Hepatocyte (in vitro differentiated cells): Measurements from ENCODE around the gene FRZB. TPM values are rescaled to one million over a fixed set of nuclear protein-coding genes. Genes with fewer than 3 reads are reported as not detected.
A peak's percentile ranks its signal among the peaks of the same experiment; 100 is the strongest.
"Not testable (repeated sequence)": the region's sequence is repeated elsewhere in the genome, so short reads cannot be mapped to it uniquely, and the experiment has no call there.

Experiments
- DNase-seq: peaks from one replicate; pipeline ENCODE4 v3.0.0-alpha.2; 2016; ENCODE audit warnings: low spot score
- H2AFZ ChIP-seq: fragments of 200-600 bp; sonication (generic); 2 replicates; pipeline ENCODE4 v1.6.0; 2016; ENCODE audit warnings: antibody characterized with exemption, mild to moderate bottlenecking
- H3K27ac ChIP-seq: fragments of 200-600 bp; sonication (generic); 2 replicates; pipeline ENCODE4 v1.5.1; 2016; ENCODE audit warnings: mild to moderate bottlenecking
- H3K27me3 ChIP-seq: fragments of 200-600 bp; sonication (generic); 2 replicates; pipeline ENCODE4 v1.6.1; 2016
- H3K36me3 ChIP-seq: fragments of 200-600 bp; sonication (generic); replicated peaks from 2 replicates; pipeline ENCODE4 v1.5.1; 2016; ENCODE audit warnings: low read depth; ENCODE audit not compliant: insufficient read depth
- H3K4me1 ChIP-seq: fragments of 200-600 bp; sonication (generic); 2 replicates; pipeline ENCODE4 v1.5.1; 2016; ENCODE audit warnings: mild to moderate bottlenecking, moderate library complexity; ENCODE audit not compliant: insufficient read depth
- H3K4me2 ChIP-seq: fragments of 200-600 bp; sonication (generic); 2 replicates; pipeline ENCODE4 v1.6.0; 2016
- H3K4me3 ChIP-seq: fragments of 200-600 bp; sonication (generic); 2 replicates; pipeline ENCODE4 v1.5.1; 2016; ENCODE audit warnings: mild to moderate bottlenecking
- H3K79me2 ChIP-seq: fragments of 200-600 bp; sonication (generic); 2 replicates; pipeline ENCODE4 v1.6.0; 2017; ENCODE audit warnings: mild to moderate bottlenecking
- H3K9me2 ChIP-seq: fragments of 200-600 bp; sonication (generic); replicated peaks from 2 replicates; pipeline ENCODE4 v1.6.0; 2017; ENCODE audit warnings: mild to moderate bottlenecking; ENCODE audit not compliant: insufficient read depth
- H3K9me3 ChIP-seq: fragments of 200-600 bp; sonication (generic); 2 replicates; pipeline ENCODE4 v1.5.1; 2016; ENCODE audit warnings: low read depth, mild to moderate bottlenecking
- H4K20me1 ChIP-seq: fragments of 200-600 bp; sonication (generic); 2 replicates; pipeline ENCODE4 v1.6.0; 2016; ENCODE audit warnings: mild to moderate bottlenecking; ENCODE audit not compliant: insufficient read depth, poor library complexity, severe bottlenecking
- EZH2 ChIP-seq: fragments of 200-600 bp; sonication (generic); IDR thresholded peaks from 2 replicates; pipeline ENCODE4 v1.6.1; 2016; ENCODE audit warnings: antibody characterized with exemption, mild to moderate bottlenecking, borderline replicate concordance
- EZH2phosphoT487 ChIP-seq: fragments of 200-600 bp; sonication (generic); IDR thresholded peaks from one replicate; pipeline ENCODE4 v1.6.1; 2018; ENCODE audit warnings: antibody characterized with exemption, mild to moderate bottlenecking, low read depth, moderate library complexity; ENCODE audit not compliant: unreplicated experiment, severe bottlenecking
- WGBS: methylation state at CpG from one replicate; pipeline ENCODE4 v1.1.6; 2016; ENCODE audit warnings: low lambda C conversion rate; ENCODE audit errors: missing lambda C conversion rate; 5-methylcytosine and 5-hydroxymethylcytosine counted together
- polyA plus RNA-seq: library from polyadenylated mRNA; unstranded; fragments of >200 nt; fragmentation: Nextera tagmentation; extraction: Ambion mirVana; gene quantifications from 2 replicates; pipeline ENCODE4 v1.2.1, GENCODE V29; 2016
- total RNA-seq: library from RNA; depleted of rRNA; stranded (reverse); fragments of >200 nt; gene quantifications from 2 replicates; pipeline ENCODE4 v1.2.3, GENCODE V29; 2014
- TF ChIP-seq, protein P1 (sequence below): fragments of 200-600 bp; sonication (generic); IDR thresholded peaks from 2 replicates; pipeline ENCODE4 v1.5.1; 2016; ENCODE audit warnings: antibody characterized with exemption, mild to moderate bottlenecking; ENCODE audit not compliant: poor library complexity

Gene FRZB
- total and polyA plus RNA-seq, 2 experiments from 2014 or later: 118 to 375 TPM

DNA sequence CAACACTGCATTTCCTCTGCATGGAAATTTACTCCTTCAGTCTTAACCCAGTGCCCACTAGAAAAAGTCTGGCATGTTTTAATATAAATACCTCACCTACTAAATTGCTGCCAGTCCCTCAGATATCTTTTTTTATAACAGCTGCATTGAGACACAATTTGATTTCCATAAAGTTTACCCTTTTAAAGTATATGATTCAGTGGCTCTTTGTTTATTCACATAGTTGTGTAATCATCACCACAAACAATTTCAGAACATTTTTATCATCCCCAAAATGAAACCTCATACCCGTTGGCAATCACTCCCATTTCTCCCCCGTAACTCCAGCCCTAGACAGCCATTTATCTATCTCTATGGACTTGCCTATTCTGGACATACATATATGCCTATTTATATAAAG, 17.0 kb upstream of the FRZB start:
- no peaks in the 10 kb centered on the region for H3K36me3 ChIP-seq
- H3K27me3 ChIP-seq: no peaks in the 10 kb centered on the region
- DNase-seq: no peak
- no peak for TF ChIP-seq EZH2phosphoT487
- TF ChIP-seq EZH2: no peak
- TF ChIP-seq, protein P1, sequence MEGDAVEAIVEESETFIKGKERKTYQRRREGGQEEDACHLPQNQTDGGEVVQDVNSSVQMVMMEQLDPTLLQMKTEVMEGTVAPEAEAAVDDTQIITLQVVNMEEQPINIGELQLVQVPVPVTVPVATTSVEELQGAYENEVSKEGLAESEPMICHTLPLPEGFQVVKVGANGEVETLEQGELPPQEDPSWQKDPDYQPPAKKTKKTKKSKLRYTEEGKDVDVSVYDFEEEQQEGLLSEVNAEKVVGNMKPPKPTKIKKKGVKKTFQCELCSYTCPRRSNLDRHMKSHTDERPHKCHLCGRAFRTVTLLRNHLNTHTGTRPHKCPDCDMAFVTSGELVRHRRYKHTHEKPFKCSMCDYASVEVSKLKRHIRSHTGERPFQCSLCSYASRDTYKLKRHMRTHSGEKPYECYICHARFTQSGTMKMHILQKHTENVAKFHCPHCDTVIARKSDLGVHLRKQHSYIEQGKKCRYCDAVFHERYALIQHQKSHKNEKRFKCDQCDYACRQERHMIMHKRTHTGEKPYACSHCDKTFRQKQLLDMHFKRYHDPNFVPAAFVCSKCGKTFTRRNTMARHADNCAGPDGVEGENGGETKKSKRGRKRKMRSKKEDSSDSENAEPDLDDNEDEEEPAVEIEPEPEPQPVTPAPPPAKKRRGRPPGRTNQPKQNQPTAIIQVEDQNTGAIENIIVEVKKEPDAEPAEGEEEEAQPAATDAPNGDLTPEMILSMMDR: no peak
- H3K9me3 ChIP-seq: no peaks in the 10 kb centered on the region
- H4K20me1 ChIP-seq: no peaks in the 10 kb centered on the region
- H3K9me2 ChIP-seq: no peaks in the 10 kb centered on the region
- no peak overlapping the region for H3K4me2 ChIP-seq
- H3K27ac ChIP-seq: no peak overlapping the region
- no peaks in the 10 kb centered on the region for H3K4me1 ChIP-seq
- no peaks in the 10 kb centered on the region for H3K79me2 ChIP-seq
- WGBS: 80% methylated on average over 2 of the region's 2 CpGs
- no peak overlapping the region for H2AFZ ChIP-seq
- no peak overlapping the region for H3K4me3 ChIP-seq

DNA sequence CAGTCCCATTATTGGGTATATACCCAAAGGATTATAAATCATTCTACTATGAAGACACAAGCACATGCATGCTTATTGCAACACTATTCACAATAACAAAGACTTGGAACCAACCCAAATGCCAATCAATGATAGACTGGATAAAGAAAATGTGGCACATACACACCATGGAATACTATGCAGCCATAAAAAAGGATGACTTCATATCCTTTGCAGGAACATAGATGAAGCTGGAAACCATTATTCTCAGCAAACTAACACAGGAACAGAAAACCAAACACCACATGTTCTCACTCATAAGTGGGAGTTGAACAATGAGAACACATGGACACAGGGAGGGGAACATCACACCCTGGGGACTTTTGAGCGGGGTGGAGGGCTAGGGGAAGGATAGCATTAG, 13.7 kb upstream of the FRZB start:
- not testable (repeated sequence) for H3K36me3 ChIP-seq, H3K27ac ChIP-seq, H3K4me2 ChIP-seq, H4K20me1 ChIP-seq, H3K9me3 ChIP-seq, H3K27me3 ChIP-seq, DNase-seq, H3K4me1 ChIP-seq, H3K4me3 ChIP-seq, H3K79me2 ChIP-seq, H3K9me2 ChIP-seq, H2AFZ ChIP-seq
- WGBS: 89% methylated on average over 1 of the region's 1 CpG

DNA sequence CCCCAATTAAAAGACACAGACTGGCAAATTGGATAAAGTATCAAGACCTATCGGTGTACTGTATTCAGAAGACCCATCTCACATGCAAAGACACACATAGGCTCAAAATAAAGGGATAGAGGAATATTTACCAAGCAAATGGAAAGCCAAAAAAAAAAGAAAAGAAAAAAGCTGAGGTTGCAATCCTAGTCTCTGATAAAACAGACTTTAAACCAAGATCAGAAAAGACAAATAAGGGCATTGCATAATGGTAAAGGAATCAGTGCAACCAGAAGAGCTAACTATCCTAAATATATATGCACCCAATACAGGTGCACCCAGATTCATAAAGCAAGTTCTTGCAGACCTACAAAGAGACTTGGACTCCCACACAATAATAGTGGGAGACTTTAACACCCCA, 10.2 kb upstream of the FRZB start:
- H2AFZ ChIP-seq, DNase-seq, H3K4me1 ChIP-seq, H3K79me2 ChIP-seq, H3K27me3 ChIP-seq, H3K4me2 ChIP-seq, H3K36me3 ChIP-seq, H3K27ac ChIP-seq, H3K9me2 ChIP-seq, H3K9me3 ChIP-seq, H4K20me1 ChIP-seq, H3K4me3 ChIP-seq: not testable (repeated sequence)
- 91% methylated on average over 1 of the region's 1 CpG for WGBS

DNA sequence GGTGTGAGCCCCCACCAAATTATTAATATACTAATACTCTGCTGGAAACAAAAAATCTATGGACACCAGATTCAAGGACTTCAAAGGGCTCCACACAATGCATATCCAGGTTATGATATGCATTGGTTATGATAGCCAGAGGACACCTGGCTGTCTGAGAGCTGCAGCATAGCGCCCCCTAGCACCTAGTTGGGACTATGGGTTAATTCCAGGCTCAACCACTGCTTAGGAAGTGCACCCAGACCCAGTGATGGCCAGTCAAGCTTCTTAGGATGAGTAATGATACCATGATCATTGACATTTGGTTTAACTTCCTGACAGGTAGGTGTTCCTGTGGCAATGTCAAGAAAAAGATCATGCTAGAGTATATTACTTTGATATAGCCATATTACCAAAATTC, 3.8 kb upstream of the FRZB start:
- no peaks in the 10 kb centered on the region for H3K9me3 ChIP-seq
- no peaks in the 10 kb centered on the region for H3K36me3 ChIP-seq
- no peak for DNase-seq
- no peaks in the 10 kb centered on the region for H3K9me2 ChIP-seq
- H3K4me1 ChIP-seq: peaks cover 17% of the 10 kb centered on the region
- H3K79me2 ChIP-seq: no peaks in the 10 kb centered on the region
- no peak overlapping the region for H3K4me3 ChIP-seq
- 0% methylated on average over 1 of the region's 1 CpG for WGBS
- H3K27me3 ChIP-seq: no peaks in the 10 kb centered on the region
- H4K20me1 ChIP-seq: no peaks in the 10 kb centered on the region
- H3K27ac ChIP-seq: no peak overlapping the region
- no peak overlapping the region for H2AFZ ChIP-seq
- TF ChIP-seq, protein P1: peak; percentile 20
- TF ChIP-seq EZH2phosphoT487 (no peak), EZH2 (no peak)
- no peak overlapping the region for H3K4me2 ChIP-seq
